Measurements from ENCODE around the gene MARK4. TPM values are rescaled to one million over a fixed set of nuclear protein-coding genes. Genes with fewer than 3 reads are reported as not detected.

MARK4 gene
- total and polyA plus RNA-seq, 4 donors, result 3.5 to 11.1 (median 6.1) TPM

- TF ChIP-seq MAX (IDR thresholded peaks at IDR 0.05) (no peak), RXRA (IDR thresholded peaks at IDR 0.05) (no peak)
These were observed 101.0 kb downstream of the MARK4 start (continued) for GRCh38 chr19:45352062-45352461.

GRCh38 chr19:45352471-45352870 is 101.4 kb downstream of the MARK4 start:
- WGBS, result 95% methylated on average over 20 of the region's 20 CpGs
- peaks cover 0 to 39% (median 7%) of the 10 kb centered on the region in 4 donors for H3K36me3 ChIP-seq (ENCODE audit: control insufficient read depth in 4 of 4, insufficient read depth in 3 of 4, low read depth in 1 of 4, low read length in 3 of 4)

More at GRCh38 chr19:45352471-45352870, 101.4 kb downstream of the MARK4 start:
- Histone ChIP-seq H3K4me3 (ENCODE audit: low read depth in 1 of 3, low read length in 3 of 3) (no peak overlapping the region), H3K27me3 (ENCODE audit: control insufficient read depth in 4 of 4, insufficient read depth in 4 of 4, low read length in 3 of 4) (no peaks in the 10 kb centered on the region), H3K9me3 (ENCODE audit: control insufficient read depth in 4 of 4, low read length in 3 of 4) (no peaks in the 10 kb centered on the region), H3K27ac (ENCODE audit: low read depth in 1 of 2, low read length in 2 of 2) (no peak overlapping the region), H3K9ac (ENCODE audit: low read depth in 1 of 2, low read length in 2 of 2) (no peak overlapping the region), H3K4me1 (ENCODE audit: control insufficient read depth in 4 of 4, insufficient read depth in 4 of 4, low read length in 3 of 4) (no peaks in the 10 kb centered on the region)
- no peak for DNase-seq (ENCODE audit: low spot score)
- TF ChIP-seq HNF4A (conservative IDR thresholded peaks at IDR 0.05), result no peak
- TF ChIP-seq RXRA (IDR thresholded peaks at IDR 0.05), result no peak
- TF ChIP-seq REST (IDR thresholded peaks at IDR 0.05), result no peak
- TF ChIP-seq NR2F2 (IDR thresholded peaks at IDR 0.05), result no peak
- no peak for TF ChIP-seq EGR1 (IDR thresholded peaks at IDR 0.05; ENCODE audit: low read depth in 2 of 2)
- TF ChIP-seq GABPA (IDR thresholded peaks at IDR 0.05 in 1 of 2, conservative IDR thresholded peaks at IDR 0.05 in 1 of 2), result no peak
- no peak for TF ChIP-seq HNF4G (IDR thresholded peaks at IDR 0.05)
- no peak for TF ChIP-seq ATF3 (IDR thresholded peaks at IDR 0.05)
- no peak for TF ChIP-seq JUND (IDR thresholded peaks at IDR 0.05)
- TF ChIP-seq FOXA1 (IDR thresholded peaks at IDR 0.05), result no peak
- TF ChIP-seq FOXA2 (IDR thresholded peaks at IDR 0.05), result no peak
- no peak for TF ChIP-seq YY1 (IDR thresholded peaks at IDR 0.05)
- TF ChIP-seq SP1 (IDR thresholded peaks at IDR 0.05), result no peak
- TF ChIP-seq ZBTB33 (IDR thresholded peaks at IDR 0.05), result no peak
- no peak for TF ChIP-seq MAX (IDR thresholded peaks at IDR 0.05)
- no peak for TF ChIP-seq TAF1 (conservative IDR thresholded peaks at IDR 0.05)
- no peak for TF ChIP-seq CTCF (IDR thresholded peaks at IDR 0.05; ENCODE audit: low read depth, low read length, missing input control)
- no peak for TF ChIP-seq RAD21 (IDR thresholded peaks at IDR 0.05)

Measured in liver (tissue), 9 donors.